ENCODE results near the gene ZNF26. TPM values are rescaled to one million over a fixed set of nuclear protein-coding genes. Genes with fewer than 3 reads are reported as not detected.

Gene ZNF26
- total RNA-seq, 1 donor from 2014 or later = 24.9 TPM

GRCh38 chr12:133037207-133038005 lies 51.2 kb downstream of the ZNF26 start, which contains the start of gene ZNF84:
TSS of gene ZNF84 (plus strand) at chr12:133037509. CDS start at chr12:133041468, 3,959 bp downstream.
- peak; percentile 95 for ATAC-seq (ENCODE audit: low read depth)
- POLR2A ChIA-PET = interaction anchor here (0.6 to 2.7 kb wide), 10 partner anchors 43 to 218 kb away, joined by 3 to 30 read pairs (median 7); partner anchors contain the start of genes CHFR, ZNF10, ZNF140 and ZNF26
- Mint-ChIP-seq H3K27me3 (peaks cover 2% of the 10 kb centered on the region), H3K4me1 (peaks cover 20% of the 10 kb centered on the region), H3K36me3 (ENCODE audit: low read depth) (peaks cover 42% of the 10 kb centered on the region), H3K27ac (peak within 1 kb of the TSS; percentile 96), H3K9me3 (peaks cover 28% of the 10 kb centered on the region), H3K4me3 (peak within 1 kb of the TSS; percentile 91)
- no peak for TF ChIP-seq CTCF (IDR thresholded peaks at IDR 0.05)
- peak; percentile 92 for DNase-seq
- intact Hi-C loops (cut with micrococcal nuclease) = loop anchor here (1.0 to 5.0 kb wide), 10 partner anchors 43 to 350 kb away; partner anchors contain the start of genes ANKLE2, CHFR, GOLGA3 and POLE
- CTCF ChIA-PET = no interaction called here

GRCh38 chr12:133038118-133038709 lies 52.0 kb downstream of the ZNF26 start:
- Mint-ChIP-seq H3K36me3 (ENCODE audit: low read depth) (peaks cover 50% of the 10 kb centered on the region), H3K27ac (peak overlapping the region; percentile 96), H3K4me1 (peaks cover 20% of the 10 kb centered on the region), H3K9me3 (peaks cover 34% of the 10 kb centered on the region), H3K4me3 (peak overlapping the region; percentile 91), H3K27me3 (peaks cover 2% of the 10 kb centered on the region)
- TF ChIP-seq CTCF (IDR thresholded peaks at IDR 0.05) = no peak
- intact Hi-C loops (cut with micrococcal nuclease) = loop anchor here (5.0 kb wide), 1 partner anchor 211 kb away; the partner anchor contains the start of gene GOLGA3
- DNase-seq = no peak
- POLR2A ChIA-PET = interaction anchor here (0.6 to 2.7 kb wide), 9 partner anchors 43 to 219 kb away, joined by 3 to 30 read pairs (median 7); partner anchors contain the start of genes ZNF10, ZNF140, ZNF26 and ZNF268
- CTCF ChIA-PET = no interaction called here
- no peak for ATAC-seq (ENCODE audit: low read depth)

- DNase-seq = no peak
- ATAC-seq (ENCODE audit: low read depth) = no peak
- TF ChIP-seq CTCF (IDR thresholded peaks at IDR 0.05) = no peak
- Mint-ChIP-seq H3K9me3 (peaks cover 54% of the 10 kb centered on the region), H3K4me3 (no peak overlapping the region), H3K4me1 (no peaks in the 10 kb centered on the region), H3K27ac (no peak overlapping the region), H3K27me3 (no peaks in the 10 kb centered on the region), H3K36me3 (ENCODE audit: low read depth) (peaks cover 95% of the 10 kb centered on the region)
- POLR2A ChIA-PET = interaction anchor here (0.6 kb wide), 1 partner anchor 11 kb away, joined by 3 read pairs; no protein-coding TSS in a partner anchor
- CTCF ChIA-PET = no interaction called here
- intact Hi-C loops (cut with micrococcal nuclease) = no loop called here
Measured at GRCh38 chr12:133046698-133047097, 60.5 kb downstream of the ZNF26 start.

- intact Hi-C loops (cut with micrococcal nuclease) = no loop called here
- Mint-ChIP-seq H3K4me1 (no peaks in the 10 kb centered on the region), H3K9me3 (peaks cover 33% of the 10 kb centered on the region), H3K4me3 (no peak overlapping the region), H3K27me3 (no peaks in the 10 kb centered on the region), H3K27ac (no peak overlapping the region), H3K36me3 (ENCODE audit: low read depth) (peaks cover 69% of the 10 kb centered on the region)
- no peak for ATAC-seq (ENCODE audit: low read depth)
- no peak for TF ChIP-seq CTCF (IDR thresholded peaks at IDR 0.05)
- CTCF ChIA-PET = no interaction called here
- no peak for DNase-seq
- POLR2A ChIA-PET = interaction anchor here (1.0 kb wide), 1 partner anchor 71 kb away, joined by 3 read pairs; no protein-coding TSS in a partner anchor
Measured at GRCh38 chr12:133057446-133057845, 71.3 kb downstream of the ZNF26 start.

All from activated B cell treated with CpG ODN at 0.5 μM for 24 hours (primary cell).